DMS153 treated with DMSO at 0.1 percent for 48 hours (cell line): ENCODE data around the gene MS4A4E.
"Not testable (repeated sequence)": the region's sequence is repeated elsewhere in the genome, so short reads cannot be mapped to it uniquely, and the experiment has no call there.

ENCODE experiments used
- DNase-seq: peaks from one replicate; lab custom pipeline; 2025; ENCODE audit not compliant: unreplicated experiment; lab: John Stamatoyannopoulos, UW

Gene MS4A4E

DNA sequence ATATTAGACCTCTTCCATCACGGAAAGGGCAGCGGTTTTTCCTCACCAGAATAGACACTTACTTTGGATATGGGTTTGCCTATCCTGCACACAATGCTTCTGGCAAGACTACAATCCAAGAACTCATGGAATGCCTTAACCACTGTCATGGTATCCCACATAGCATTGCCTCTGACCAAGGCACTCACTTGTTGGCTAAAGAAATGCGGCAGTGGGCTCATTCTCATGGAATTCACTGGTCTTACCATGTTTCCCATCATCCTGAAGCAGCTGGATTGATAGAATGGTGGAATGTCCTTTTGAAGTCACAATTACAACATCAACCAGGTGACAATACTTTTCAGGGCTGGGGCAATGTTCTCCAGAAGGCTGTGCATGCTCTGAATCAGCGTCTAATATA is 20.8 kb downstream of the MS4A4E start:
- no peak for DNase-seq

- no peak for DNase-seq
These were observed 21.2 kb downstream of the MS4A4E start for GRCh38 chr11:60221692-60222091.

DNA sequence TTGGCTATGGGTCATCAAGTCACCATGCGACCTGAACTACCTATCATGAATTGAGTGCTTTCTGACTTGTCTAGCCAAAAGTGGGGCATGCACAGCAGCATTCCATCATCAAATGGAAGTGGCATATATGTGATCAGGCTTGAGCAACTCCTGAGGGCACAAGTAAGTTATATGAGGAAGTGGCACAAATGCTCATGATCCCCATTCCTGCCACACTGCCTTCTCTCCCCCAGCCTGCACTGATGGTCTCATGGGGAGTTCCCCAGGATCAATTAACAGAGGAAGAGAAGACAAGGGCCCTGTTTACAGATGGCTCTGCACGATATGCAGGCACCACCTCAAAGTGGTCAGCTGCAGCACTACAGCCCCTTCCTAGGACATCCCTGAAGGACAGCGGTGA is 21.8 kb downstream of the MS4A4E start:
- DNase-seq = no peak

DNA sequence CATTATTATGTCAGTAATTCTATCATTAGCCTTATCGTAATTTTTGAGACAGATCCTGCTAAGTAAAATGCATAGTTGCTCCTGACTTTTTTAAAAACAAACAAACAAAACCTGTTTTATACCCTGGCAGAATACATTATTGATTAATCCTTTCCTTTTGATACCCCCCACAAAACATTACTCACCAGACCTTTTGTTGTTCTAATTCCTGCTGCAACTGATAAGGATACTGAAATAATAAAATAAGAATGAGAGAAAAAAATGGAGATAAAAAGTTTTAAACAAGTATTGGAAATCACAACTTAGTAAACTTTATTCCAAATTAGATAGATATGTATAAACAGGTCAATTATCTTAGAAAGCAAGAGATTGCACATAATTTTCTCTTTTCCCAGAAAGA is 28.6 kb downstream of the MS4A4E start:
- no peak for DNase-seq

GRCh38 chr11:60211206-60211605 is 31.7 kb downstream of the MS4A4E start:
- DNase-seq = no peak

- no peak for DNase-seq
These were observed 33.0 kb downstream of the MS4A4E start for GRCh38 chr11:60209977-60210376.

DNA sequence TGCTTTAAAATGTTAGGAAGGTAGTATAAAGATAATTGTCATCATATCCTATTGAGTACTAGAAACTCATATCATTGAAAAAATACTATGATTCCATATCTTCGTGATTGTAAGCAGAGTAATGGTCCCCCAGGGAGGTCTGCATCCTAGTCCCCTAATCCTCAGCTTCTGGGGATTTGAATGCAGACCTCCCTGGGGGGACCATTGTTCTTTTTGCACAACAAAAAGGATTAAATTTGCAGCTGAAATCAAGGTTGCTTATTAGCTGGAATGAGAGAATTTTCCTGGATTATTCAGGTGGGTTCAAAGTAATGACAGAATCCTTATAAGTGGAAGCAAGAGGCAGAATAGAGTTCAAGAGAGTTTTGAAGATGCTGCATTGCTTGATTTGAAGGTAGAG is 34.0 kb downstream of the MS4A4E start:
- no peak for DNase-seq

GRCh38 chr11:60208146-60208895 is 34.6 kb downstream of the MS4A4E start:
- DNase-seq = no peak

GRCh38 chr11:60206616-60207015 is 36.3 kb downstream of the MS4A4E start:
- no peak for DNase-seq

DNA sequence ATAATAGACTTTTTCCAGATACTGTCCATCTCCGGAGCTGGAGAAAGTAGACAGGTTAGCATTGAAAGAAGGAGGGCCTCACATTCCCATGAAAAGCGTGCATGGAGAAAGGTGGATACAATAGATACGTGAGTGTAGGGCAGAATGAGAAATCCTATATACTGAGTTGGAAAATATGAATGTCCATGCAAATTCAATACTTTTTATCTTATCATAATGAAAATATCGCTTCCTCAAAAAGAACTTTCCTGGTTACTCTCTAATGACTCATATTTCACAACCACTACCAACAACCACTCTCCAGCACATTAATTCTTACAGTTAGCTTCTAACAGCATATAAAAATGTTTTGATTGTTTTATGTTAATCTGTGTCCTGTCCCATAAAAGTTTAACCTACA is 38.0 kb downstream of the MS4A4E start:
- no peak for DNase-seq

DNA sequence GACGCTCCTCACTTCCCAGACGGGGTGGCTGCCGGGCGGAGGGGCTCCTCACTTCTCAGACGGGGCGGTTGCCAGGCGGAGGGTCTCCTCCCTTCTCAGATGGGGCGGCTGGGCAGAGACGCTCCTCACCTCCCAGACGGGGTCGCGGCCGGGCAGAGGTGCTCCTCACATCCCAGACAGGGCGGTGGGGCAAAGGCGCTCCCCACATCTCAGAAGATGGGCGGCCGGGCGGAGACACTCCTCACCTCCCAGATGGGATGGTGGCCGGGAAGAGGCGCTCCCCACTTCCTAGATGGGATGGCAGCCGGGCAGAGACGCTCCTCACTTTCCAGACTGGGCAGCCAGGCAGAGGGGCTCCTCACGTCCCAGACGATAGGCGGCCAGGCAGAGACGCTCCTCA is 41.6 kb downstream of the MS4A4E start:
- DNase-seq = not testable (repeated sequence)

GRCh38 chr11:60197442-60197841 is 45.5 kb downstream of the MS4A4E start:
- DNase-seq = no peak

- DNase-seq = no peak
These were observed 47.0 kb downstream of the MS4A4E start for GRCh38 chr11:60195923-60196368.

GRCh38 chr11:60194511-60194910 is 48.4 kb downstream of the MS4A4E start:
- no peak for DNase-seq

DNA sequence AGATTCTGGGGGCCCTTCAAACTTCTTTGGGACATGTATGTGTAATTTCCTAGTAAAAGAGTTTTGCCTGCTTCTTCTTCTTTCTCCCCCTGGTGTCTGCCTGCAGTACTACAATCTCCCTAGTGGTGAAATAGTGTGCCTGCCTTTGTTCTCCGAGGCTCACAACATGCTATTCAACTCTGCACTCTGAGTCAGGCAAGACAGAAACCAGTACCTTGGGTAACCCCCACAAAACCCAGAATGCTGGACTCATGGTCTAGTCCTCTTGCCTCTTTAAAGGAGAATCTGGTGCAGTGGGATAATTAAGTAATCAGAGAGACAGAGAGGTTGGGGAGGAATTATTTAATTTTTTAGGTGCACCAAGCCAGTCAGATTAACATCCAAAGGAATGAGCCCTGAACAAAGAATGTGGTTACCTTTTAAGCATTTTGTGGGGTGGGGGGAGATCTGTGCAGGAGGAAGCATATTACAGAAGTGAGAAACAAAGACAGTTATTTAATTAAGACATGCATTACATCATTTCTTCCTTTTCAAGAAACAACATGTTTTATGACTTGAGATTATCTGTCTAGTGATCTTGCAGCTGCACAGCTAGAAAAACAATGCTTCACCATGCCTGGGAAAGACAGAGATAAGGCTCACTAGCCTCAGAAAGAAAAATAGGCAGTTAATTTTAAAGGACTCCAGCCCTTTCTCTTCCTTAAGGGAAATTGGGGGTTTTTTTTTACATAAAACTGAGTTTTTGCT is 49.1 kb downstream of the MS4A4E start:
- no peak for DNase-seq

DNA sequence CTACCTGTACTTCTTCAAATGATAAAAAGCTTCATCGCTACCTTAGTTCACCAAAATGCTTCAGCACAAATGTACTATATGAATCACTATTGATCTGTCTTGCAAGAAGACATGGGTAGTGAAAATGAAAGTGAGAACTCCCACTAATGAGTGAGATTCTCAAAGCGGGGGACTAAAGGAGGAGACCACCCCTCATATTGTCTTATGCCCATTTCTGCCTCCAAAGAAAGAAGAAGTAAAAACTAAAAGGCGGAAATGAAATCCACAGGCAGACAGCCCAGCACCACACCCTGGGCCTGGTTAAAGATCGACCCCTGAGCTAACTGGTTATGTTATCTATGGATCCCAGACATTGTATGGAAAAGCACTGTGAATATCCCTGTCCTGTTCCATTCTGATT is 50.4 kb downstream of the MS4A4E start:
- DNase-seq = not testable (repeated sequence)

DNA sequence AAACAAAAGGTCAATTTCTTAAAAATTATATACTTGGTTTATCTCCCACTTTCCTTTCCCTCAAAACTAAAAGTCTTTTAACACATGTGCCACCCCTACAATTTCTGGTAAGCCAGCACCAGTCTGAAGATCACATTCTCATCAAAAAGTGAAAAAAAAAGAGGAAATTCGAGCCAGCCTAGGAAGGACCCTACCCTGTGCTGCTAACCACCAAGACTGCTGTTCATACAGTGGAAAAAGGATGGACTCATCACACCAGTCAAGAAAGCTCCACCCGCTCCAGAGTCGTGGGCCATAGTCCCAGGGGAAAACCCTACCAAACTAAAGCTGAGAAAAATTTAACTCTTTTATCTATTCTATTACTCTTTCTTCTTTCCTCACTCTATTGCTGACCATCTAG is 54.5 kb downstream of the MS4A4E start:
- not testable (repeated sequence) for DNase-seq

DNA sequence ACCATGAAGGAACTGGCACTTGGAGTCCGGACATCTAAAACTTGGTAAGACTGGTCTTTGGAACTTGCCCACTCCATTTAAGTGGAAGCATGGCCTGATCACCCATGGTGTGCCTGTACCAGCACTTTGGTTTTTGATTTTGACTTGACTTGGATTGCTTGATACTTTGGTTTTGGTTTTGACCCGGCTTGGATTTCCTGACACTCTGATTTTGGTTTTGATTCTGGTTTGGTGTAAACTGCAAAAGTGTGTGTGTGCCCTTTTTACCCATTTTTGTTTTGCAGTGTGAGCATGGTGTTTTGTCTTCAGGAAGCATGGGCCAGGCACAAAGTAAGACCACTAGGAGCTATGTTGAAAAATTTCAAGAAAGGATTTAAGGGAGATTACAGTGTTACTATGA is 56.8 kb downstream of the MS4A4E start:
- not testable (repeated sequence) for DNase-seq

- DNase-seq = not testable (repeated sequence)
These were observed 57.5 kb downstream of the MS4A4E start for GRCh38 chr11:60185512-60185827.

- DNase-seq = no peak
These were observed 58.0 kb downstream of the MS4A4E start for GRCh38 chr11:60184824-60185511.

DNA sequence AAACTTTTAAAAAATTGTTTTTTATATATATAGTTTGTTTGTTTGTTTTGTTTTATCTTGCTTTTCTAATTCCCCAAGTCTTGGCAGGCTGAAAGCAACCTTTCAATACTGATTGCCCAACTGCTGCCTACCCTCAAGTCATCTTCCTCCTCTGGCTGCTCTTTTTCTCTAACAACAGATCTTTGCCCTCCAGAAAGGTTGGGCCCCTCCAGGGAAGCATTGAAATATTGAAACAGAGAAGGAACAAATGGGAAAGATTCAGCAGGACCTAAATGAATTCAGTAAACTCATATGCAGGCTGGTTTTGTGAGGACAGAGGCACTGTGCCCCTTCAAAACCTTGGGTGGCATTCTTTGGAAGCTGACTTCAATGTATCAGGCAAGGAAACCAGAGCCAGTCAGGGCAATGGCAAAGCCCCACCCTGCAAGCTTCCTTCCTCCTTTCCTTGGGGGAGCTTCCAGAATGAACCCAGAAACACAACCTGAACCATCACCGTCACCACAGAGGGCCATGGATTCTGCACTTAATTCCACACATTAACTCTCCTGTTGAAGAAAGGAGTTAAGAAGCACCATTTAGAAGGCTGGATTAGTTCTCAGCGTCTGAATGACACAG is 59.2 kb downstream of the MS4A4E start:
- no peak for DNase-seq
